HepG2 (cell line): ENCODE measurements around the gene CCDC8. TPM values are rescaled to one million over a fixed set of nuclear protein-coding genes. Genes with fewer than 3 reads are reported as not detected.

Source experiments
- ARID2 ChIP-seq: sonication (generic); formaldehyde crosslinking; IDR thresholded peaks from 2 replicates; pipeline ENCODE4 v1.8.1; 2022; ENCODE audit warnings: mild to moderate bottlenecking, missing genetic modification reagents, borderline replicate concordance
- ARID4A ChIP-seq: sonication (generic); formaldehyde crosslinking; IDR thresholded peaks from 2 replicates; pipeline ENCODE4 v1.5.0; 2020; ENCODE audit warnings: mild to moderate bottlenecking, missing genetic modification reagents, borderline replicate concordance
- KDM2A ChIP-seq: sonication (generic); formaldehyde crosslinking; IDR thresholded peaks from 2 replicates; pipeline ENCODE4 v1.4.0; 2020; ENCODE audit warnings: low read depth, missing genetic modification reagents, borderline replicate concordance
- MEIS1 ChIP-seq: sonication (generic); formaldehyde crosslinking; IDR thresholded peaks from 2 replicates; pipeline ENCODE4 v1.9.0; 2021; ENCODE audit warnings: mild to moderate bottlenecking, missing genetic modification reagents, moderate library complexity, borderline replicate concordance
- NR2C2 ChIP-seq: sonication (generic); formaldehyde crosslinking; IDR thresholded peaks from 2 replicates; pipeline ENCODE4 v1.4.0; 2020; ENCODE audit warnings: missing genetic modification reagents, mild to moderate bottlenecking, moderate library complexity, borderline replicate concordance
- PTBP1 ChIP-seq: fragments of 200-400 bp; formaldehyde crosslinking; IDR thresholded peaks from 2 replicates; pipeline ENCODE4 v1.6.1; 2018; ENCODE audit warnings: low read length, low read depth; ENCODE audit not compliant: poor library complexity, severe bottlenecking
- SALL2 ChIP-seq: sonication (generic); formaldehyde crosslinking; IDR thresholded peaks from 2 replicates; pipeline ENCODE4 v1.8.1; 2023; ENCODE audit warnings: mild to moderate bottlenecking, missing genetic modification reagents, inconsistent platforms
- TBX2 ChIP-seq: sonication (generic); formaldehyde crosslinking; IDR thresholded peaks from 2 replicates; pipeline ENCODE4 v1.5.0; 2020; ENCODE audit warnings: missing genetic modification reagents, mild to moderate bottlenecking, borderline replicate concordance
- ZBTB14 ChIP-seq: sonication (generic); formaldehyde crosslinking; IDR thresholded peaks from 2 replicates; pipeline ENCODE4 v1.4.0; 2020; ENCODE audit warnings: missing genetic modification reagents
- ZBTB38 ChIP-seq: sonication (generic); formaldehyde crosslinking; IDR thresholded peaks from 2 replicates; pipeline ENCODE4 v1.5.1; 2020; ENCODE audit warnings: mild to moderate bottlenecking, missing genetic modification reagents
- ZNF143 ChIP-seq: sonication (generic); formaldehyde crosslinking; IDR thresholded peaks from 2 replicates; pipeline ENCODE4 v1.4.0; 2020; ENCODE audit warnings: missing genetic modification reagents
- ZNF354B ChIP-seq: sonication (generic); formaldehyde crosslinking; IDR thresholded peaks from 2 replicates; pipeline ENCODE4 v1.8.0; 2022; ENCODE audit warnings: mild to moderate bottlenecking, missing genetic modification reagents
- ZNF567 ChIP-seq: sonication (generic); formaldehyde crosslinking; IDR thresholded peaks from 2 replicates; pipeline ENCODE4 v1.8.1; 2023; ENCODE audit warnings: mild to moderate bottlenecking, missing genetic modification reagents, borderline replicate concordance
- ZNF883 ChIP-seq: sonication (generic); formaldehyde crosslinking; IDR thresholded peaks from 2 replicates; pipeline ENCODE4 v1.5.1; 2020; ENCODE audit warnings: mild to moderate bottlenecking, missing genetic modification reagents; ENCODE audit errors: not compliant biosample characterization
- ZSCAN29 ChIP-seq: sonication (generic); formaldehyde crosslinking; conservative IDR thresholded peaks from 2 replicates; pipeline ENCODE4 v1.4.0; 2020; ENCODE audit warnings: mild to moderate bottlenecking, missing genetic modification reagents
- polyA plus RNA-seq, 8 experiments: library from polyadenylated mRNA; depleted of rRNA in 3 of 8; stranded (reverse) in 7 of 8; unstranded in 1 of 8; fragments of >200 nt; fragmentation: Illumina TruSeq in 4 of 8; extraction: Trizol in 4 of 8; gene quantifications; 2 replicates each; pipeline versions ENCODE4 v1.2.1 to v1.2.3, GENCODE V29; 2011 to 2016; ENCODE audit warnings: low read depth in 4 of 8, missing spikeins in 1 of 8, mixed read lengths in 1 of 8; ENCODE audit not compliant: insufficient read depth in 1 of 8
- total RNA-seq, 5 experiments: library from RNA; depleted of rRNA; stranded (reverse); fragments of >200 nt; fragmentation: Illumina TruSeq; extraction: Trizol; gene quantifications; 2 replicates each; pipeline ENCODE4 v1.2.3, GENCODE V29; 2016; ENCODE audit warnings: low read depth in 1 of 5
- TF ChIP-seq, protein P1 (sequence below): IDR thresholded peaks from 2 replicates; pipeline ENCODE4 v1.6.1; 2016; ENCODE audit warnings: mild to moderate bottlenecking, missing biosample characterization, missing genetic modification reagents
- TF ChIP-seq, protein P2 (sequence below): sonication (generic); formaldehyde crosslinking; IDR thresholded peaks from 2 replicates; pipeline ENCODE4 v1.4.0; 2020; ENCODE audit warnings: missing genetic modification reagents, borderline replicate concordance

CCDC8 gene
- total and polyA plus RNA-seq, 2 of the 13 experiments (the other 11 are each of a cell fraction or from before 2014, with no cell fraction given) = 0.04 TPM; not detected in 1

- TF ChIP-seq ARID4A (CRISPR knock-in tag) = peak; percentile 71; the same call in 1 of the 2 replicates
- peak; percentile 57; the same call in 1 of the 2 replicates for TF ChIP-seq NR2C2
- TF ChIP-seq PTBP1 = no peak
- TF ChIP-seq TBX2 (CRISPR knock-in tag) = peak; percentile 78
- peak; percentile 68 for TF ChIP-seq ZNF883 (CRISPR knock-in tag)
- peak; percentile 10; the same call in 1 of the 2 replicates for TF ChIP-seq MEIS1 (CRISPR knock-in tag)
- peak; percentile 15; the same call in 1 of the 2 replicates for TF ChIP-seq ZNF143
- peak; percentile 86 for TF ChIP-seq SALL2
- 0 out of 2 replicates have a peak, but pooled peaks have one; percentile 58 for TF ChIP-seq ZSCAN29 (CRISPR knock-in tag)
- 0 out of 2 replicates have a peak, but pooled peaks have one; percentile 76 for TF ChIP-seq ARID2
- peak; percentile 53; the same call in 1 of the 2 replicates for TF ChIP-seq KDM2A (CRISPR knock-in tag)
- TF ChIP-seq, protein P1, sequence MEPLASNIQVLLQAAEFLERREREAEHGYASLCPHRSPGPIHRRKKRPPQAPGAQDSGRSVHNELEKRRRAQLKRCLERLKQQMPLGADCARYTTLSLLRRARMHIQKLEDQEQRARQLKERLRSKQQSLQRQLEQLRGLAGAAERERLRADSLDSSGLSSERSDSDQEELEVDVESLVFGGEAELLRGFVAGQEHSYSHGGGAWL (CRISPR knock-in tag) = peak; percentile 34; the same call in 1 of the 2 replicates
- TF ChIP-seq ZBTB14 (CRISPR knock-in tag) = 0 out of 2 replicates have a peak, but pooled peaks have one; percentile 3
- TF ChIP-seq, protein P2, sequence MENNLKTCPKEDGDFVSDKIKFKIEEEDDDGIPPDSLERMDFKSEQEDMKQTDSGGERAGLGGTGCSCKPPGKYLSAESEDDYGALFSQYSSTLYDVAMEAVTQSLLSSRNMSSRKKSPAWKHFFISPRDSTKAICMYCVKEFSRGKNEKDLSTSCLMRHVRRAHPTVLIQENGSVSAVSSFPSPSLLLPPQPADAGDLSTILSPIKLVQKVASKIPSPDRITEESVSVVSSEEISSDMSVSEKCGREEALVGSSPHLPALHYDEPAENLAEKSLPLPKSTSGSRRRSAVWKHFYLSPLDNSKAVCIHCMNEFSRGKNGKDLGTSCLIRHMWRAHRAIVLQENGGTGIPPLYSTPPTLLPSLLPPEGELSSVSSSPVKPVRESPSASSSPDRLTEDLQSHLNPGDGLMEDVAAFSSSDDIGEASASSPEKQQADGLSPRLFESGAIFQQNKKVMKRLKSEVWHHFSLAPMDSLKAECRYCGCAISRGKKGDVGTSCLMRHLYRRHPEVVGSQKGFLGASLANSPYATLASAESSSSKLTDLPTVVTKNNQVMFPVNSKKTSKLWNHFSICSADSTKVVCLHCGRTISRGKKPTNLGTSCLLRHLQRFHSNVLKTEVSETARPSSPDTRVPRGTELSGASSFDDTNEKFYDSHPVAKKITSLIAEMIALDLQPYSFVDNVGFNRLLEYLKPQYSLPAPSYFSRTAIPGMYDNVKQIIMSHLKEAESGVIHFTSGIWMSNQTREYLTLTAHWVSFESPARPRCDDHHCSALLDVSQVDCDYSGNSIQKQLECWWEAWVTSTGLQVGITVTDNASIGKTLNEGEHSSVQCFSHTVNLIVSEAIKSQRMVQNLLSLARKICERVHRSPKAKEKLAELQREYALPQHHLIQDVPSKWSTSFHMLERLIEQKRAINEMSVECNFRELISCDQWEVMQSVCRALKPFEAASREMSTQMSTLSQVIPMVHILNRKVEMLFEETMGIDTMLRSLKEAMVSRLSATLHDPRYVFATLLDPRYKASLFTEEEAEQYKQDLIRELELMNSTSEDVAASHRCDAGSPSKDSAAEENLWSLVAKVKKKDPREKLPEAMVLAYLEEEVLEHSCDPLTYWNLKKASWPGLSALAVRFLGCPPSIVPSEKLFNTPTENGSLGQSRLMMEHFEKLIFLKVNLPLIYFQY (CRISPR knock-in tag) = no peak; the same call in 1 of the 2 replicates
- peak; percentile 29; the same call in 1 of the 2 replicates for TF ChIP-seq ZBTB38 (CRISPR knock-in tag)
- TF ChIP-seq ZNF567 (CRISPR knock-in tag) = peak; percentile 16
- TF ChIP-seq ZNF354B = no peak
These were observed 9.2 kb downstream of the CCDC8 start (continued) for GRCh38 chr19:46404055-46404752.
